ENCODE results near the gene EXOC4. TPM values are rescaled to one million over a fixed set of nuclear protein-coding genes. Genes with fewer than 3 reads are reported as not detected.
"Not testable (repeated sequence)": the region's sequence is repeated elsewhere in the genome, so short reads cannot be mapped to it uniquely, and the experiment has no call there.

Gene EXOC4
- total RNA-seq, 1 donor from 2014 or later = 65.0 TPM

DNA sequence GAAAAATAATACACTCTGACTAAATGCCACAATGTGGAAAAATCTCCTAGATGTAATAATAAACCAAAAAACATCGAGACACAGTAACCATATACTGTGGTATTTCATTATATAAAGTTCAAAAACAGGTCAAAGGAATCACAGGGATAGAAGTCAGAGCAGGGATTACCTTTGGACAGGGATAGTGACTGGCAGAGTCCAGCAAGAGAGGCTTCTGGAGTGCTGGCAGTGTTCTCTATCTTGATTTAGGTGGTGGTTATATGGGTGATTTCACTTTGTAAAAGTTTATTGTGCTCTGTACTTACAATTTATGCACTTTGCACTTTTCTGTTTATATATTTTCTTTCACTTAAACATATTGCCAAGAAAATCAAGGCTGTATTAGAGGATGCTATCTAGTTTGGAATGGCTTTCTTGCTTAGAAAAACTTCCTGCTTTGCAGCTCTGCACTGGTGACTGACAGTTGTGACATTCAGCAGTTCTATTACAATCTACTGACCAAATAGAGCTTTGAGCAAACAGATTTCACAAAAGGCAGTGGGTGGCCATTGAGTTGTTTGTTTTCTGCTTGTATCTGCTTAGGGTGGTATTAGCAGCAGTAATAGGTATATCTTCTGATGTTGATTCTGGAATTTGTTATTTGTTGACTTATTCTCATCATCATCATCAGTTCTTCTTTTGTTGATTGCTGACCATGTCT, 610.6 kb downstream of the EXOC4 start:
- Mint-ChIP-seq H3K4me3 (ENCODE audit: low read depth) (no peak overlapping the region), H3K27me3 (ENCODE audit: low read depth) (no peaks in the 10 kb centered on the region), H3K9me3 (no peaks in the 10 kb centered on the region), H3K4me1 (ENCODE audit: low read depth) (no peaks in the 10 kb centered on the region), H3K36me3 (ENCODE audit: low read depth) (no peaks in the 10 kb centered on the region), H3K27ac (no peak overlapping the region)
- no peak for DNase-seq (ENCODE audit: low spot score)
- intact Hi-C loops (cut with micrococcal nuclease) = no loop called here

DNA sequence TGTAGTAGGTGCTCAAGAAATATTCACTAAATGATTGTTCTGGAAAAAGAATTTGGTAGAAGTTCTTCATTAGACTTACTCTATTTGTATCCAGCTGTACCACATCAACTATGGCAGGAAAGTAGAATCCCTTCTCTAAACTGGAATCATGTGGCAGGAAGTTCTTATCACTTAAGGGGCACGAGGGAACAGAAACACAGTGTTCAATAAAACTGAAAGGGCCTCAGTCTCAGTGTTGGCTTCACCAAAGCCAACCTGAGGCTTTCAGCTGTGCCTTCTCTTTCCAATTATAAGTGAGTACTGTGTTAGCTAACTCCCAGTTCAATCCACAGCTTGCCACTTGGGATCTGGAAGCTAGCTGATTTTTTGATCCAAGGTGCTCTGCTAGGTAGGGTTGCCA, 616.7 kb downstream of the EXOC4 start:
- Mint-ChIP-seq H3K27ac (no peak overlapping the region), H3K36me3 (ENCODE audit: low read depth) (no peaks in the 10 kb centered on the region), H3K4me1 (ENCODE audit: low read depth) (peaks cover 16% of the 10 kb centered on the region), H3K9me3 (no peaks in the 10 kb centered on the region), H3K27me3 (ENCODE audit: low read depth) (no peaks in the 10 kb centered on the region), H3K4me3 (ENCODE audit: low read depth) (no peak overlapping the region)
- no peak for DNase-seq (ENCODE audit: low spot score)
- intact Hi-C loops (cut with micrococcal nuclease) = no loop called here

DNA sequence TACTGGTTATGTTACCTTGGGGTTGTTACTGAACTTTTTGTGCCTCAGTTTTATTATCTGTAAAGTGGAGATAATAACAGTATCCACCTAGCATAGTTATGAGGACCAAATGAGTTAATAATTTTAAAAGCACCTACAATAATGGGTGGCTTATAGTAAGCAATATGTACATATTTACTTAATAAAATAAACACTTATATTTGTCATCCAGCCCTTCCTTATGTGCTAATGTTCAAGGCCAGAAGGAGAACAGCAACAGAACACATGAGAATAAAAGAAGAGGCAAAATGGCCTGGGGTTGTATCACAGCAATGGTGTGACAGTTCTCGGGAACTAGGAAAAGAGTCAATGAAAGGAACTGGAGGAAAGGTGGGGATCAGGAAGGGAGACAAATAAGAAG, 618.9 kb downstream of the EXOC4 start:
- Mint-ChIP-seq H3K4me3 (ENCODE audit: low read depth) (no peak overlapping the region), H3K9me3 (no peaks in the 10 kb centered on the region), H3K27me3 (ENCODE audit: low read depth) (no peaks in the 10 kb centered on the region), H3K4me1 (ENCODE audit: low read depth) (peaks cover 18% of the 10 kb centered on the region), H3K27ac (no peak overlapping the region), H3K36me3 (ENCODE audit: low read depth) (no peaks in the 10 kb centered on the region)
- DNase-seq (ENCODE audit: low spot score) = no peak
- intact Hi-C loops (cut with micrococcal nuclease) = no loop called here

DNA sequence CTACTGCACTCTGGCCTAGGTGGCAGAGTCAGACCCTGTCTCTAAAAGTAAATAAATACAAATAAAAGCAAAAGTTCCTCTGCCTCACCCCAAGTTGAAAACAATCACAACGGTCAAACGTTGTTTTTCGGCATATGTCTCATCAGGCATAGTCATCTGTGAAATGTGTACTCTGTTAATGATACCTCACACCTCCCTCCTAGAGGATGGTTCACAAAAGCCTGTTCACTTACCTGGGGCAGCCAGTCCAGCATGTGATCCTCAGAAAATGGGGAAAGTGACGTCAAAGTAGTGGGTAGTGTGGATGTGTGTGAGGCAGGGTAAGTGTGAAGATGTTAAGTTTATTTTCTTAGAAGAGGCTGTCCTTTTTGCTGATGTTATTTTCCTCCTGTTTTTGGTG, 620.3 kb downstream of the EXOC4 start:
- Mint-ChIP-seq H3K4me3 (ENCODE audit: low read depth) (no peak overlapping the region), H3K9me3 (no peaks in the 10 kb centered on the region), H3K36me3 (ENCODE audit: low read depth) (no peaks in the 10 kb centered on the region), H3K27ac (no peak overlapping the region), H3K4me1 (ENCODE audit: low read depth) (peaks cover 18% of the 10 kb centered on the region), H3K27me3 (ENCODE audit: low read depth) (no peaks in the 10 kb centered on the region)
- intact Hi-C loops (cut with micrococcal nuclease) = no loop called here
- no peak for DNase-seq (ENCODE audit: low spot score)

DNA sequence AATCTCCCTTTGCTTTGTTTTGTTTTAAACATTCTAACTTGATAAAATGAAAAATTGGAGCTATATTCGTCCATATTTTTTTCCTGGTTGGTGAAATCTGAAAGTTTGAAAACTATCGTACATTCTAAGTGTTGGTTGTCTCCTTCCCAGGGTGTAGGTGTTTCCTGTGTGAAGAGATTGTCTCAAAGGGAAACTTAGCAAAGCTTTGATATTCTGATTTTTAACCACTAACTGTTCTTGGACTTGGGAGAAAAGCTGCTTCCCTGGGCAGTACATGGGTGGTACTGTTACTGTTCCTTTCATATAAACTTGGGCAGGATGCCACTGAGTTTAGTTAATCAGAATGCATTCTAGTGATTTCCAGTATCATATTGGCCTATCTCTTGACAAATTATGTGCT, 620.8 kb downstream of the EXOC4 start:
- Mint-ChIP-seq H3K9me3 (no peaks in the 10 kb centered on the region), H3K4me1 (ENCODE audit: low read depth) (peaks cover 18% of the 10 kb centered on the region), H3K27me3 (ENCODE audit: low read depth) (no peaks in the 10 kb centered on the region), H3K36me3 (ENCODE audit: low read depth) (no peaks in the 10 kb centered on the region), H3K4me3 (ENCODE audit: low read depth) (no peak overlapping the region), H3K27ac (no peak overlapping the region)
- no peak for DNase-seq (ENCODE audit: low spot score)
- intact Hi-C loops (cut with micrococcal nuclease) = no loop called here

DNA sequence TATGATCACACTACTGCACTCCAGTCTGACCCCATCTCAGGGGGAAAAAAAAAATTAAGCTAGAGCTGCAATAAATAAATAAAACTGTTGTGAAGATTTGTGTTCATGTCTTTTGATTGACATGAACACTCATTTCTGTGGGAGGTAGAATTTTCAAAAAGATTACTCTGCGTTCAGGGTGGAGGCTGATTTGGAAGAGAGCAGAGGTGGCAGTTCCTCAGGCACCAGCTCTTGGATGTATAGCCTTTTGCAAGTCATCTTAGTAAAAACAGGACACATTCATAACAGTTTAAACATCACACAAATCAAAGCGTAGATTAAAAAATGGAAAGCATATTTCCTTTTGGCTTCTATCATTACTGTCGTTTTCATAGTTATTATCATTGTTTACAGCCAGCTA, 630.7 kb downstream of the EXOC4 start:
- no peak overlapping the region for H3K27ac Mint-ChIP-seq
- no peaks in the 10 kb centered on the region for H3K27me3 Mint-ChIP-seq (ENCODE audit: low read depth)
- intact Hi-C loops (cut with micrococcal nuclease) = no loop called here
- H3K36me3 Mint-ChIP-seq (ENCODE audit: low read depth) = no peaks in the 10 kb centered on the region
- no peak for DNase-seq (ENCODE audit: low spot score)
- no peaks in the 10 kb centered on the region for H3K9me3 Mint-ChIP-seq
- no peak overlapping the region for H3K4me3 Mint-ChIP-seq (ENCODE audit: low read depth)
- no peaks in the 10 kb centered on the region for H3K4me1 Mint-ChIP-seq (ENCODE audit: low read depth)

DNA sequence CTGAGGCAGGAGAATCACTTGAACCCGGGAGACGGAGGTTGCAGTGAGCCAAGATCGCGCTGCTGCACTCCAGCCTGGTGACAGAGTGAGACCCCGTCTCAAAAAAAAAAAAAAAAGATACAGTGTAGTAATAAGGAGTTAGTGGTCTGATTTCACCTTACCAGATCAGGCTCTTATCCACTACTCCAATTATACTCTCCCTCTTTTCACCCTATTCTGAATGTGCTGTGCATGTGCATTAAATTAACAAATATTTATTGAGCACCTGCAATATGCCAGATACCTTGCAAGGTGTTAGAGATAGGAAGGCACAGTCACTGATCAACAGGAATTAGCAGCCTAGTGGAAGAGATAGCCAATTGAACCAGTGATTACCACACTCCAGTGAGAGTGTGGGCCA, 632.3 kb downstream of the EXOC4 start:
- Mint-ChIP-seq H3K27ac (no peak overlapping the region), H3K9me3 (peaks cover 4% of the 10 kb centered on the region), H3K27me3 (ENCODE audit: low read depth) (no peaks in the 10 kb centered on the region), H3K4me3 (ENCODE audit: low read depth) (no peak overlapping the region), H3K4me1 (ENCODE audit: low read depth) (no peaks in the 10 kb centered on the region), H3K36me3 (ENCODE audit: low read depth) (no peaks in the 10 kb centered on the region)
- intact Hi-C loops (cut with micrococcal nuclease) = no loop called here
- no peak for DNase-seq (ENCODE audit: low spot score)

DNA sequence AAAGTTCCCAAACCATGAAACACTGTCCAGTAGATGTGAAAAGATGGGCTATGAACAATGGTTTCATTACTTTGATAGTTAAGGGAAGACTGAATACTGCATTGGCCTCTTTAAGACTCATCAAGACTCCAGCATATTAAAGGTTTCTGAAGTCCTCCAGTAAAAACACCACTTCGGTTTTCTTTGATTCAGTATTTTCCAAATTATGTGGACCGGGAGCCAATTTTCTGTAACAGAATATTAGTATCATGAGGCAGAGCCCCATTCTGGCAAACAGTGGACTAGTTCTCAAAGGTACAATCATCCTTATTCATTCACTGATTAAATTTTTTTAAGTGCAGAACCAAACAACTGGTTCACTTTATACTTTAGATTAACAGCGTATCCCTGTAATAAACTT, 633.2 kb downstream of the EXOC4 start:
- Mint-ChIP-seq H3K4me1 (ENCODE audit: low read depth) (no peaks in the 10 kb centered on the region), H3K9me3 (peaks cover 4% of the 10 kb centered on the region), H3K36me3 (ENCODE audit: low read depth) (no peaks in the 10 kb centered on the region), H3K4me3 (ENCODE audit: low read depth) (no peak overlapping the region), H3K27ac (no peak overlapping the region), H3K27me3 (ENCODE audit: low read depth) (no peaks in the 10 kb centered on the region)
- DNase-seq (ENCODE audit: low spot score) = no peak
- intact Hi-C loops (cut with micrococcal nuclease) = no loop called here

DNA sequence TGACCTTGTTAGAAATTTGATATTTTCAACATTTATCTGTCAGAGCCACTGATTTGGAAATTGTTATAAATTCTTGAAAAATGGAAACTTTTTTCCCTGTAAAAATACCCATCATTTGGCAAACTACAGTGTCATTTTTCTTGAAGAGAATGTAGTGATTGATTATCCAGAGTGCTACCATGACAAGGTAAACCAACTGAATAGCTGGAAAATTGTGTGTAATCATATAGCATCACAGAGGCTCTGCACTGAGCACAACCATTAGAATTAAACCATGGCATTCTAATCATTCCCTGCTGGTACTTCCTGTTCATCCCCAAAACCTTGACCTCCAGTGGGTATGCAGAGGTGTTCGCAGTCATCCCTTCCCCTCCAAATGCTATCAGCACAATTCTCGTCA, 633.9 kb downstream of the EXOC4 start:
- H3K4me1 Mint-ChIP-seq (ENCODE audit: low read depth) = no peaks in the 10 kb centered on the region
- H3K4me3 Mint-ChIP-seq (ENCODE audit: low read depth) = no peak overlapping the region
- H3K27me3 Mint-ChIP-seq (ENCODE audit: low read depth) = no peaks in the 10 kb centered on the region
- no peak for DNase-seq (ENCODE audit: low spot score)
- H3K36me3 Mint-ChIP-seq (ENCODE audit: low read depth) = no peaks in the 10 kb centered on the region
- H3K9me3 Mint-ChIP-seq = peaks cover 4% of the 10 kb centered on the region
- H3K27ac Mint-ChIP-seq = no peak overlapping the region
- intact Hi-C loops (cut with micrococcal nuclease) = no loop called here

DNA sequence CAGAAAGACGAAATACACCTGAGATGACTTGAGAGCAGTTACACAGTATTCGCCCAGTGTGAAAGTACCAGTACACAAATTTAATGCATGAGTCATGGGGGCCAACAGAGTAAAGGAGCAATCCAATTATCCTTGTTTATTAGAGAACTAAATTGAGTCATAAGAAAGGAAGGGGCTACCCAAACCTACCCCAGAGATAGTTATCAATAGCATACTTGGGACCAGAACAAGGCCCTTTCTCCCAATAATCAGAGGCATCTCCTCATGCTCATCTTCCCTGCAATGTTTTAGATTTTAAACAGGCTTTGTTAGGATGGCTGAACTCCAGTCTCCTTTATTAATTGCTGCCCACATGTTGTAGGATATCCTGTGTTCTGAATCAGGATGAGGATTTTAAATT, 634.6 kb downstream of the EXOC4 start:
- intact Hi-C loops (cut with micrococcal nuclease) = no loop called here
- no peak for DNase-seq (ENCODE audit: low spot score)
- Mint-ChIP-seq H3K27me3 (ENCODE audit: low read depth) (no peaks in the 10 kb centered on the region), H3K36me3 (ENCODE audit: low read depth) (no peaks in the 10 kb centered on the region), H3K9me3 (peaks cover 4% of the 10 kb centered on the region), H3K4me1 (ENCODE audit: low read depth) (no peaks in the 10 kb centered on the region), H3K4me3 (ENCODE audit: low read depth) (no peak overlapping the region), H3K27ac (no peak overlapping the region)

DNA sequence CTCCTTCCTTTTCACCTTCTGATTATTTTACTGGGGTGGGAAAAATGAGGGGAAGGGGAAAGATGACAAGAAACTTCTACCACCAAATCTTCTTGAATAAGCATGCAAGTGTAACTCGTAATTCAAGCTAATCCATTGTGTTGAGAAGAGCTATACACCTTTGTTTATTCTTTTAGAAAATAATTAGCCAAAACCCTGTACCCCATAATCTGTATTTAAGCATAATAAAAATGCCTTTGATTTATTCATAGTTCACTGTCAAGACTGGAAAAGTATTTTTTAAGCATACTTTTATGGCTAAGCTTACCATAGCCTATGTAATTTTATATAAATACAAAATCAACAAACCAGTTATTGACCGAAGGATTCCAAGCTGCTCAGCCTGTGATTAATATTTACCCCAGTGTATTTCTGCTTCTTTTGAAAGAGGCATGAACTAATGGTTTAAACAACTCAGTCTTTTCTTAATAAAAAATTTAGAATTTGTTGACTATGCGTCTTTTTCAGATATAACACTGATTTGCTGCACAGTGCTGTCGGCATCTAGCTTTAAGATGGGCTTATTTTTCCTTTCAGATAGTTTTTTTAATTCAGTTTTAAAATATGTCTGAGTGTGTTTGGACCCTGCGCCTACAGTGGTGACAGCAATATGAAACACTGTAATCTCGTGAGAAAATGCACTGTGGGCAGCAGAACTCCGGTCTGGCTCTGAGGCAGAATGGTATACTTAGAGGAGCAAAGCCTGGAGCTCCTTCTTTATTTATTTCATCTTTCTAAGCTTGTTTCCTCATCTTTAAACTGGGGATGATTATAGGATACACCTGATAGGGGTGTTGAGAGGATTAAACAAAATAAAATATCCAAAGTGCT, 635.4 kb downstream of the EXOC4 start:
- H3K36me3 Mint-ChIP-seq (ENCODE audit: low read depth) = no peaks in the 10 kb centered on the region
- H3K27ac Mint-ChIP-seq = no peak overlapping the region
- H3K27me3 Mint-ChIP-seq (ENCODE audit: low read depth) = no peaks in the 10 kb centered on the region
- DNase-seq (ENCODE audit: low spot score) = no peak
- no peaks in the 10 kb centered on the region for H3K4me1 Mint-ChIP-seq (ENCODE audit: low read depth)
- intact Hi-C loops (cut with micrococcal nuclease) = no loop called here
- H3K9me3 Mint-ChIP-seq = peaks cover 4% of the 10 kb centered on the region
- no peak overlapping the region for H3K4me3 Mint-ChIP-seq (ENCODE audit: low read depth)

DNA sequence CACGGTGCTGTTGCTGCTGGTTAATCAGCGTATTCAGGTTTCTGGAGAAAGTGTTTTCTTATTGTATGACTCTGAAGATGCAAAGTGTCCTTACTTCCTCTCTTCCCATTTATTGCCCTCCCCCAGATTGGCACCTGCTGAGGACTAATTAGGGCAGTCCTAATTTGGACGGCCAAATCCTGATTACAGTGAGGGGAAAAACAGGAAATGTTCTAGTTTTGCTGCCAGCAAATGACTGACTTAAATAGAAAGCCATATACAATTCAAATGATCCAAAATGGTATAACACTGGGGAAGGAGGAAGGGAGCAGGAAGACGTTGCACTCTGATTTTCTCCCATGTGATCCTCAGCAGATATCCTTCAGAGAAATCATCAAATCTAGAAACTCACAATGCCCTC, 651.9 kb downstream of the EXOC4 start:
- H3K4me1 Mint-ChIP-seq (ENCODE audit: low read depth) = no peaks in the 10 kb centered on the region
- H3K36me3 Mint-ChIP-seq (ENCODE audit: low read depth) = no peaks in the 10 kb centered on the region
- no peak for DNase-seq (ENCODE audit: low spot score)
- H3K27me3 Mint-ChIP-seq (ENCODE audit: low read depth) = no peaks in the 10 kb centered on the region
- intact Hi-C loops (cut with micrococcal nuclease) = no loop called here
- no peak overlapping the region for H3K27ac Mint-ChIP-seq
- H3K9me3 Mint-ChIP-seq = no peaks in the 10 kb centered on the region
- no peak overlapping the region for H3K4me3 Mint-ChIP-seq (ENCODE audit: low read depth)

DNA sequence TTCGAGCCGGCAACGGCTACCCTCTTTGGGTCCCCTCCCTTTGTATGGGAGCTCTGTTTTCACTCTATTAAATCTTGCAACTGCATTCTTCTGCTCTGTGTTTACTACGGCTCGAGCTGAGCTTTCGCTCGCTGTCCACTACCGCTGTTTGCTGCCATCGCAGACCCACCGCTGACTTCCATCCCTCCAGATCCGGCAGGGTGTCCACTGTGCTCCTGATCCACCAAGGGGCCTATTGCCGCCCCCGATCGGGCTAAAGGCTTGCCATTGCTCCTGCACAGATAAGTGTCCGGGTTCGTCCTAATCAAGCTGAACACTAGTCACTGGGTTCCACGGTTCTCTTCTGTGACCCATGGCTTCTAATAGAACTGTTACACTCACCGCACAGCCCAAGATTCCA, 653.7 kb downstream of the EXOC4 start:
- H3K4me1 Mint-ChIP-seq (ENCODE audit: low read depth); H3K27me3 Mint-ChIP-seq (ENCODE audit: low read depth); intact Hi-C loops (cut with micrococcal nuclease); DNase-seq (ENCODE audit: low spot score); H3K36me3 Mint-ChIP-seq (ENCODE audit: low read depth); H3K4me3 Mint-ChIP-seq (ENCODE audit: low read depth); H3K27ac Mint-ChIP-seq; H3K9me3 Mint-ChIP-seq: not testable (repeated sequence)
